CD4-positive, alpha-beta T cell treated with Interleukin-6 for 4 hours (primary cell): Measurements from ENCODE around the gene POLA1.
A peak's percentile ranks its signal among the peaks of the same experiment; 100 is the strongest.

Source experiments
- DNase-seq: peaks from one replicate; pipeline ENCODE4 v3.0.0-alpha.2; 2020; ENCODE audit warnings: mixed read lengths

The POLA1 gene

GRCh38 chrX:25013632-25014365 lies 320.1 kb downstream of the POLA1 start:
- DNase-seq = no peak

- DNase-seq = no peak
Measured at GRCh38 chrX:25014366-25014838, 320.7 kb downstream of the POLA1 start.

- DNase-seq = no peak
Measured at GRCh38 chrX:25015486-25016360, 322.0 kb downstream of the POLA1 start, which contains the start of gene ARX. Gene ARX (minus strand): TSS chrX:25015965. CDS start chrX:25015737, 228 bp downstream.

GRCh38 chrX:25016361-25016671 lies 322.6 kb downstream of the POLA1 start:
- no peak for DNase-seq

- no peak for DNase-seq
Measured at GRCh38 chrX:25016938-25017598, 323.4 kb downstream of the POLA1 start.

- no peak for DNase-seq
Measured at GRCh38 chrX:25017667-25018247, 324.0 kb downstream of the POLA1 start.

GRCh38 chrX:25018682-25019081 lies 325.0 kb downstream of the POLA1 start:
- DNase-seq = no peak

GRCh38 chrX:25019707-25020390 lies 326.1 kb downstream of the POLA1 start:
- DNase-seq = no peak

- DNase-seq = no peak
Measured at GRCh38 chrX:25020391-25020904, 326.7 kb downstream of the POLA1 start.

- peak; percentile 32 for DNase-seq
Measured at GRCh38 chrX:25020905-25021449, 327.3 kb downstream of the POLA1 start.

- no peak for DNase-seq
Measured at GRCh38 chrX:25022499-25023325, 329.0 kb downstream of the POLA1 start.

- no peak for DNase-seq
Measured at GRCh38 chrX:25023908-25024307, 330.2 kb downstream of the POLA1 start.

GRCh38 chrX:25025615-25026014 lies 331.9 kb downstream of the POLA1 start:
- DNase-seq = no peak

- DNase-seq = no peak
Measured at GRCh38 chrX:25026576-25026975, 332.9 kb downstream of the POLA1 start.

GRCh38 chrX:25028726-25029125 lies 335.0 kb downstream of the POLA1 start:
- no peak for DNase-seq

GRCh38 chrX:25029288-25029825 lies 335.6 kb downstream of the POLA1 start:
- no peak for DNase-seq

- no peak for DNase-seq
Measured at GRCh38 chrX:25034889-25035288, 341.2 kb downstream of the POLA1 start.

- DNase-seq = no peak
Measured at GRCh38 chrX:25039036-25039435, 345.3 kb downstream of the POLA1 start.

- DNase-seq = no peak
Measured at GRCh38 chrX:25043192-25043591, 349.5 kb downstream of the POLA1 start.
